ENCODE results near the gene OCA2.

DNA sequence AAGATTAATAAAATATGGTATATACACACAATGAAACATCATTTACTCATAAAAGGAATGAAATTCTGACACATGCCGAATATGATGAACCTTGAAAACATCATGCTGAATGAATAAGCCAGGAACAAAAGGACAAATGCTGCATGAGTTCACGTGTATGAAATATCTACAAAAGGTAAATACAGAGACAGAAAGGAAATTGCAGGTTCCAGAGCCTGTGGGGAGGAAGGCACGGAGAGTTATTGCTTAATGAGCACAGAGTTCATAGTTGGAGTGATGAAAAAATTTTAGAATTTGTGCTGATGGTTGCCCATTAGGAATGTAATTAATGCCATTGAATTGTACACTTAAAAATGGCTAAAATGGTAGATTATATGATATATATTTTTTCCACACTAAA lies 49.5 kb downstream of the OCA2 start:
- TF ChIP-seq, protein P1, sequence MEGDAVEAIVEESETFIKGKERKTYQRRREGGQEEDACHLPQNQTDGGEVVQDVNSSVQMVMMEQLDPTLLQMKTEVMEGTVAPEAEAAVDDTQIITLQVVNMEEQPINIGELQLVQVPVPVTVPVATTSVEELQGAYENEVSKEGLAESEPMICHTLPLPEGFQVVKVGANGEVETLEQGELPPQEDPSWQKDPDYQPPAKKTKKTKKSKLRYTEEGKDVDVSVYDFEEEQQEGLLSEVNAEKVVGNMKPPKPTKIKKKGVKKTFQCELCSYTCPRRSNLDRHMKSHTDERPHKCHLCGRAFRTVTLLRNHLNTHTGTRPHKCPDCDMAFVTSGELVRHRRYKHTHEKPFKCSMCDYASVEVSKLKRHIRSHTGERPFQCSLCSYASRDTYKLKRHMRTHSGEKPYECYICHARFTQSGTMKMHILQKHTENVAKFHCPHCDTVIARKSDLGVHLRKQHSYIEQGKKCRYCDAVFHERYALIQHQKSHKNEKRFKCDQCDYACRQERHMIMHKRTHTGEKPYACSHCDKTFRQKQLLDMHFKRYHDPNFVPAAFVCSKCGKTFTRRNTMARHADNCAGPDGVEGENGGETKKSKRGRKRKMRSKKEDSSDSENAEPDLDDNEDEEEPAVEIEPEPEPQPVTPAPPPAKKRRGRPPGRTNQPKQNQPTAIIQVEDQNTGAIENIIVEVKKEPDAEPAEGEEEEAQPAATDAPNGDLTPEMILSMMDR (conservative IDR thresholded peaks at IDR 0.05; ENCODE audit: low read length): no peak
- TF ChIP-seq EZH2phosphoT487 (IDR thresholded peaks at IDR 0.05; ENCODE audit: borderline replicate concordance, low read depth, low read length): no peak
